HG03571 (cell line): ENCODE measurements around the gene LYRM4.
"Not testable (repeated sequence)": the region's sequence is repeated elsewhere in the genome, so short reads cannot be mapped to it uniquely, and the experiment has no call there.

ENCODE experiments used
- ATAC-seq: cut with Tn5 transposase; IDR thresholded peaks from one replicate; pipeline ENCODE4 v1.9.1; 2021; ENCODE audit not compliant: unreplicated experiment

LYRM4 gene

DNA sequence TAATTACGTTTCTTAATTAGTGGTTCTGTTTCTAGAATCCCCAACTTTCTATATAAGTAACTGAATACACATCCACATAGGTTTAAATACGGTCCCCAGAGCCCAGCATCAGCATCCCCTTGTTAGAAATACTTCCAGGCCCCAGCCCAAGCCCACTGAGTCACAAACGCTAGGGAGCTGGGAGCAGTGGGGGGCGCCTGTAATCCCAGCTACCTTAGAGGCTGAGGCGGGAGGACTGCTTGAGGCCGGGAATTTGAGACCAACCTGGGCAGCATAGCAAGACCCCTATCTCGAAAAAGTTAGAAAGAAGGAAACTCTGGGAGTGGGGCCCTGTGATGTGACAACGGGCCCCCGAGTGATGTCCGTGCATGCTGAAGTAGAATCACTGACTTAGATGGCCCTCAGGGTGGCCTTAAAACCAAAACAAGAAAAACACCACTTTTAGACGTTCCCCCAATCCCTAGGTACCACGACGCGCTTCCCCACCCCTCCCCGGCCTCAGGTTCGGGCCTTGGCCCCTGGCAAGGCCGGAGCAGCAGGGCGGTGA, 176.9 kb downstream of the LYRM4 start:
- no peak for ATAC-seq

DNA sequence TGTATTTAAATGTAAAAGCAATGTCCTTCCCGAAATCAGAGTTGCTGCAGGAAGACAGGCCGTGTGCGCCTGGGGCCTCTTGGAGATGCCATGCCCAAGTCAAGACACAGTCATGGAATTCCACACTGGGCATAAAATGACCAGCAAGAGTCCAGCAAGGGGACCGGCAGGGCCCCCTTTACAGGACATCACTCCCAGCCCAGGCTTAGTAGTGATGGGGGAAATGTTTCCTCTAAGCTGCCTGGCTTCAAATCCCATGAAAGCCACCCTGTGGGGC, 177.5 kb downstream of the LYRM4 start:
- ATAC-seq: no peak

DNA sequence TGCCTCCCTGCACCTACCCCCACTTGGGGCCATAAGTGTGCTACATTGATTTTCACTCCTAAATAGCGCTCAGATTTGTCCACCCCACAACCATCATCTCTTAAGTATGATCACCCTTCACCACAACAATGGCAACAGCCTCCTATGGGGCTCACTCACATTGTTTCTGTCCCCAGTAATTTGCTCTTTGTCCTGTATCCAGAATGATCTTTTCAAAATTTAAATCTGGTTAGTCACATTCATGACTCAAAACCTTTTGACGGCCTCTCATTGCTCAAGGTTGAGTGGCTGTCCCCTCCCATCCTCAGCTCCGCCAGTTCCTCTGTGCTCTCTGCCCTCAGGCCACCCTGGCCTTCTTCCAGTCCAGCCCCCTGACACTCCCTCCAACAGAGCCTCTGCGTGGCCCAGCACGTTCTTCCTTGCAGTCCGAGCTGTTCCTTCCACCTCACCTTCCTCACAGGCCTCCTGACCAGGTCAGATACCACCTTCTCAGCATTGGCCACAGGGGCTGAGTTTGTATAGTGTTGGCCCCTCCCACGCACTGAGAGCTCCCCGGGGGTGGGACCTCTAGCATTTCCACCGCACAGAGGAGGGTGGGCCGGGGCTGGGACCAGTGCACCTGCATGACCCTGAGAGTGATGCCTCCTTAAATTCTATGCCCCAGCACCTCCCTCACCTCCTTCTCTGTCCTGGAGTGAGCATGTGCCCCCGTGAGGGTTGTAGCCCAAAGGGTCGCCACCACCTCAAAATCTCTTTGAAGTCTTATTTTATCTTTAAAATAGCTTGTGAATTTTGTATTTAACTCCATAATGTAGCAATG, 178.1 kb downstream of the LYRM4 start:
- no peak for ATAC-seq

DNA sequence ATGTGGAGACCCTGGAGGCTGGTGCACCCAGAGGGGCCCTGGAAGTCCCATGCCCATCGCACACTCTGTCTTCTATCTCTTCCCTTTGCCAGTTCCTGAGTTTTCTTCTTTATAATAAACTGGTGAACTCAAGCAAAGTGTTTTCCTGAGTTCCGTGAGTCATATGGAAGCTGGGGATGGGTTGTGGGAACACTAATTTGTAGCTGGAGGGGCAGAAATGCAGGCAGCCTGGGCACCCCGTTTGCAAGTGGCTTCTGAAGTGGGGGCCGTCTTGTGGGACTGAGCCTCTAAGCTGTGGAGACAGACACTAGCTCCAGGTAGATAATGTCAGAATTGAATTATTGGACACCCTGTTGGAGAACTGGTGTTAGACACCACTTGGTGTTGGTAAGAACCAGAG, 178.8 kb downstream of the LYRM4 start:
- ATAC-seq: no peak

DNA sequence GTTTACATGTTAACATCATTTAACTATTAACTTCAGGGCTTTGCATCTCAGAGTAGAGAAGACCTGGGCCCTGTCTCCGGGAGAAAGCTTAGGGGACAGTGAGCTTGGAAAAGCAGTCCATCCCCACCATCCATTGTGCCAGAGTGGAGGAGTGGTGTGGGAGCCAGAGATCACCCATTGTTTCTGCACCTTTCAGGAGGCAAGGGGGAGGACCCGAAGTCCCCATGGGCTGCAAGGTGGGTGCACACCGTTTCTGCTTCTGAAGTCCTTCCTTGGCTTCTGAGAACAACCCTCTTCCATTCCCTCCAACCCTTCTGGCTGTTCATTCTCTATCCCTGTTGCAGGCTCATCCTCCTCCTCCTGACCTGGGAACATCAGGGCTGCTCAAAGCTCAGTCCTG, 179.6 kb downstream of the LYRM4 start:
- ATAC-seq: no peak

DNA sequence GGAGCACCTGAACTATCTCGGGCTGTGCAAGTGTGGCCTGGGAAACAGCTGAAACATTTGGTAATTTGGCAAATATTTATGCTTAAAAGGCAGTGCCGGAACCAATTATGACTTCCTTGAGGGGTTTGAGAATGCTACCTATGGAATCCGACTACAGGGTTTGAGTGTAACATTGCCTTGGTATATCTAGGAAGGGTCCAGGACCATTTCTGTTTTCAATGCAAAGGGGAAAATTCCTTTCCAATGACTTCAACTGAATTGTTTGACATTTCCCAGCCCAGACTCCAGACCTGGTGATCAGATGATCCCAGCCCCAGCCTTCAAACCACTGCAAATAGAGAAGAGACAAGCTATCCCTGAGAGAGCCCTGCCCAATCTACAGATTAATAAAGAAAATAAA, 180.2 kb downstream of the LYRM4 start:
- no peak for ATAC-seq

DNA sequence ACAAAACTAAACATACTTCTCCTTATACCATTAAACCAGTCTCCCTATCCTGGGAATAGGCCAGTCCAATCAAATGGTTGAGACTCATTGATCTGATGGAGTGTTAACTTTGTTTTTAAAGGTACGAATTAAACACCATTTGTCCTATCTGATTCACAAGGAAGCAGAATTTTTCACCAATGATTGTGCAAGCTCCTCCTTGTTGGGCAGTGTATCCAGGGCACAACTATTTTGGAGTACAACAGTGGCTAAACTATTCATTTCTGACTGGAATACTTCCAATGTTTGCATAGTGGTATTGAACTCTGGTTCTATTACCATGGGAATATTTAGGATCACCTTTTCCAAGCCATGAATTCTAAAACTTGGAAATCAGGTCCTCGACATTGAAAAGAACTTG, 181.1 kb downstream of the LYRM4 start:
- ATAC-seq: no peak

DNA sequence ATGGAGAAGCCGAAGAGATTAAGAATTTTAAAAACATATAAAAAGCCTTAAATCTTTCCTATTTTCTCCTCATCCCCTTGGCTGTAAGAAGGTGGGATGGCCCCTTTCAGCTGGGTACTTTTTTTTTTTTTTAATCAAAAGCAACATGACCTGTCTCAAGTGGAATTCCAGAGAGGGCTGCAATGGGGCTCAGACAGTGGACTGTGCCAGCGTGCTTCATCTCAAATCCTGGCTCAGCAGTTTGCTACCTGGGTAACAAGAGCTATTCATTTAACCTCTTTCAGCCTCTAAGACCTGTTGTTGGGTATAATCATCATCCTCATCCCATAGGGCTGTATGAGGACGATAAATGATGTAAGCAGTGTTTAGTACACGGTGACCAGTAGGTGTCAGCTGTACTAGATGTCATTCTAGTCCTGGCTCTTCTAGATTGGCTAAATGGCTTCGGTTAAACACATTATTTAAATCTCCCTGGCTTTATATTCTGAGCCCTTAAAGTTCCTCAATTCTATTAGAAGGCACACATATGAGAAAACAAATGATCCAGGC, 182.6 kb downstream of the LYRM4 start:
- peak; percentile 74 for ATAC-seq

DNA sequence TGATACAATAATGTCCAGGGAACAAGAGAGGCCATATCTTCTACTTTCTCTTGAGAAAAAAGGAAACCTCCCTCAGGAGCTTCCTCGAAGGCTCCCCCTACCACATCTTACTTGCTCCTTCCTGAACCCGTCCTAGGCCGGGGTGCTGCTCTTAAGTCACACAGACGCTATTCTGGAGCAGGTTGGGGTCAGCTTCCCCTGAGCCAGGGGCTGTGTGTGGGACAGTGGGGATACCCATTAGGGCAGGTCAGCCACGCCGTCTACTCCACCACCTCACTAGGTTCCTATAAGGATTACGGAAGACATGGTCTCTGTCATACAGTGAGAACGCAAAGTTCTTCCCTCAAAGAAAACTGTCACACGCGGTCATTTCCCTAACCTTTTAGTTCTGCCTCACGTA, 183.8 kb downstream of the LYRM4 start:
- ATAC-seq: no peak

DNA sequence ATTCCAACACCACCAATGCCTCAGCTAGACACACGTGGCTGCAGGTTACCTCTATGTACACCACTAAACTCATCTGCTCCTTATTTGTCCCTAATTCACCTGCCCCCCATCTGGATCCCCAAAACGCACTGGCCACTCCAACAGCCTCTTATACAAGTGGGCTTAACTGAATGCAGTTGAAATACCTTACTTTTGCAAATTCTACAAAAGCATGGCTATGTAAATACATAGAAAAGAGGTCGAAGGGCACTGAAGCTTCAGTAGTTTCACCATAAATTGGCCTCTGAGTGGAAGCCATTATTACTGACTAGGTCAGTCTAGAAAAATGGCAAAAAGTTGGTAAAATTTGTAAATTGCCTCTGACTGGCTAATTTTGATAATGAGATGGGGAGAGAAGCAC, 186.8 kb downstream of the LYRM4 start:
- ATAC-seq: no peak

DNA sequence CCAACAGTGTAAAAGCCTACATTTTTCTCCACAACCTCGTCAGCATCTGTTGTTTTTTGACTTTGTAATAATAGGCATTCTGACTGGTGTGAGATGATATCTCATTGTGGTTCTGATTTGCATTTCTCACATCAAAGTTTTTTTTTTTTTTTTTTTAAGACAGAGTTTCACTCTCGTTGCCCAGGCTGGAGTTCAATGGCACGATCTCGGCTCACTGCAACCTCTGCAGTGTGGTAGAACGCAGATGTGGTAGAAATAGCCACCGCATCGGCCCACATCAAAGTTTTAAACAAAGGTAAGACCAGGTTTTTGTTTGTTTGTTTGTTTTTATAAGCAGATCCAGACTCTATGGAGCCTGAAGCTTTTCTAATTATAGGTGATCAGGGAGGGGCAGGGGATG, 188.3 kb downstream of the LYRM4 start:
- no peak for ATAC-seq

DNA sequence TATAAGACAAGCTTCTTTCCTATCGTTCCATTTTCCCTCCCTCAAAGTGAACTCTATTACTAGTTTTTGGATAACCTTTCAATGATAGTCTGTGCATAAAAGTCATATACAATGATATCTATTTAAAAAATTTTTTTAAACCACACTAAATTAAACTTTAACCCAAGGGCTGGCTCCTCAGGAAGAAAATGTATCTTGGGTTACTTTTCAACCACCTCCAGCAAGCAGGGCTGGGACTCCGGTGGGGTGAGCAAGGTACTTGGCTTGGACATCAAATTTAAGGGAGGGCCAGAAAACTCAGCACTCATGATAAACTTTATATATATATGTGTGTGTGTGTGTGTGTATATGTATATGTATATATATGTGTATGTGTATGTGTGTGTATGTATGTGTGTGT, 189.5 kb downstream of the LYRM4 start:
- ATAC-seq: no peak

DNA sequence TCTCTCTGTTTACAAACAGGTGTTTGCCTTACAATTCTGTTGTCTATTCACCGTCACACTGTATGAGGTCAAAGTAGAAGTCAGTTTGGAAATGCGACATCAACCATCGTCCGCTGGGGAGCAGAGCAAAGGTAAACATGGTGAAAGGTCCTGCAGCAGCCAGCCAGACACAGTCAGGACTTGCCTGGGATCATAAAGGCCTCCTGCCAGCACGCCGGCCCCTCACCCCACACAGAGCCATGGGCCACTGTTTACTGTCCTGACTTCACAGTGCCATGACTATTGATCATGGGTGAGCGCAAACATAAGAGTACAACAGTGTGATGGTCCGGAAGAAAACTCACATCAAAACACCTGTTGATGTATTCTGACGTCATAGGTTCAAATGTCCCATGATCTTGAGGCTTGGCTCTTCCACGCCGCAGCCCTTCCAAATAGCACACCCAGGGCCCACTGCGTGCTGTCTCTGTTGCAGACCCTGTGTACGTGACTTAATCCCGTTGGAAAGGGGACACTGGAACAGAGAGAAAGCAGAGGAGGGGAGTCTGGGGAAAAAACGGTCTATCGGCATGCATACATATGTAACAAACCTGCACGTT, 192.5 kb downstream of the LYRM4 start:
- no peak for ATAC-seq

DNA sequence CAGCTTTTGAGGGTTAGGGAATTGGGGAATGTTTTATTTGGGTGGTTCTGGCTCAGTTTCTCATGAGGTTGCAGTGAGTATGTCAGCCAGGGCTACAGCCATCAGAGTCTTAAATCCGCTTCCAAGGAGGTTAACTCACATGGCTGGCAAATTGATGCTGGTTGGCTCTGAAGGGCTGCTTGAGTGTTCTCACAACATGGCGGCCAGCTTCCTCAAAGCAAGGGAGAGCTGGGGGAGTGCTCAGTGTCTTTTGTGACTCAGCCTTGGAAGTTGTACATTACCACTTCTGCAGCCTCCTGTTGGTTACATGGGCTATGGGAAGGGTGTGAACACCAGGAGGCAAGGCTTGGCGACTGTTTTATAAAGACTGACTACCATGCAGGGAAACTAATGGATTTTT, 193.4 kb downstream of the LYRM4 start:
- ATAC-seq: no peak

DNA sequence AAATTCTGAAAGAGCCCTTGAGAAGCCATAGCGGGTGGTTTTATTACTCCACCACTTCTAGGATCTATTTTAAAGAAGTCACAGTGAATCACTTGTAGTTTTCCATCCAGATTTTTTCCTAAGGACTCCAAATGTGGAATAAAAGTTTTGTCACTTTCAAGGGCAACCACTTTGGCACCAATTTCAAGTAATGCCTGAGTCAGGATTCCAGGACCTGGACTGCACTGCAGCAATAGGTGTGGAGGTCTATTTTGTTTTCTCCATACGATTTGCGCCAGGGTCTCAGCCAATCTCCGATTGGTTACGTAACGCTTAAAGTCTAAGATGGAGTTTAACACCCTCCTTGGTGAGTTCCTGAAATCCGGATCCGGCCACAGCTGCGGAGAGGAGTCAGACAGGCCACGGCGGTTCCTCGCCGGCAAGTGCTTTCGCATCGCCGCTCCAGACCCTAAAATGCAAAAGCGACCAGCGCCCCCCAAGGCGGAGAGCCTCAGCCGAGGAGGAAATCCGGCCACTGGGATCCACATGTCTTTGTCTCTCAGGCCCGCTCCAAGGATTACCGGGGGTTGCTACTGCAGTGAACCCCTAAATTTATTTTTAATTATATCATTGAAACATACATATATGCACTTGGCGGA, 194.2 kb downstream of the LYRM4 start:
- no peak for ATAC-seq

DNA sequence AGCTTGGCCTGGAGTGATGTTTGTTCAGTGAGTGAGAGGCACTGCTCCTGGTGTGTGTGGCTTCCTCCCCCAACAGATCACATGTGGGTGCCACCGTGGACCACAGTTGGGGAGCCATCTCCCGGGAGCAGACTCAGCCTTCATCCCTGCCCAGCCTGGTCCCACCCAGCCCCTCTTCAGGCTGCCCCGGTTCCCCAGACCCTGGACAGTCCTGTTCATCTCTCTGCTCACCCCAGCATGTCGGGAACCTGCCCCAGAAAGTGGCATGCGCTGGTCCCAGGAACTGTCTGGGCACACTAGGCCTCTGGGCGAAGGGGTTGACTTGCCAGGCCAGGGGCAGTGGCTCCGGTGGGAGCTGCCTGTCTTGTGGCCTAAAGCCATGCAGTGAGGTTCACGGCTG, 197.1 kb downstream of the LYRM4 start:
- ATAC-seq: no peak

DNA sequence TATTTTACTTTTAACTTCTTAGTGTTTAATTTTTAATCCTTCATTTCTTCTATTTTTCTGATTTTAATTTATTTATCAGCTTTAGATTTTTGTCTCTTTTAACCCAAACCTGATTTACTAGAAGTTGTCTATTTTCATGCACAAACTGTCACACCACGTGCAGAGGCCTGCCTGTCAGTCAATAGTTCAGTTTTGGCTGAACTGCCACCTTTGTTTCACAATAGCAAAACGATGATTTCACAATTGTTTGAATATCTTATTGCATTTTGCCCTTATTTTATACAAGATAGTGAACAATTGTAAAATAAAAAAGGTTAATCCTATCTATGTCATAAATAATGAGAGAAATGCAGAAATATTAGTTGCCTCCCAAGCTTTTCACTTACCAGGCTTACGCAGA, 199.6 kb downstream of the LYRM4 start:
- no peak for ATAC-seq

DNA sequence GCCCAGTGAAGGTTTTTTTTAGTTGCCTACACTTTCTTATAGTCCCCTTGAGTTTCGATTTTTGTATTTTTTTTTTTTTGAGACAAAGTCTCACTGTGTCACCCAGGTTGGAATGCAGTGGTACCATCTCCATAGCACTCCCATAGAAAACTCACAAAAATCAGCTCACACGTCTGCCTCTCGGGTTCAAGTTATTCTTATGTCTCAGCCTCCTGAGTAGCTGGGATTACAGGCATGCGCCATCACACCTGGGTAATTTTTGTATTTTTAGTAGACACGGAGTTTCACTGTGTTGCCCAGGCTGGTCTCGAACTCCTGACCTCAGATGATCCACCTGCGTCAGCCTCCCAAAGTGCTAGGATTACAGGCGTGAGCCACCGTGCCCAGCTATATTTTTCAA, 200.3 kb downstream of the LYRM4 start:
- not testable (repeated sequence) for ATAC-seq

DNA sequence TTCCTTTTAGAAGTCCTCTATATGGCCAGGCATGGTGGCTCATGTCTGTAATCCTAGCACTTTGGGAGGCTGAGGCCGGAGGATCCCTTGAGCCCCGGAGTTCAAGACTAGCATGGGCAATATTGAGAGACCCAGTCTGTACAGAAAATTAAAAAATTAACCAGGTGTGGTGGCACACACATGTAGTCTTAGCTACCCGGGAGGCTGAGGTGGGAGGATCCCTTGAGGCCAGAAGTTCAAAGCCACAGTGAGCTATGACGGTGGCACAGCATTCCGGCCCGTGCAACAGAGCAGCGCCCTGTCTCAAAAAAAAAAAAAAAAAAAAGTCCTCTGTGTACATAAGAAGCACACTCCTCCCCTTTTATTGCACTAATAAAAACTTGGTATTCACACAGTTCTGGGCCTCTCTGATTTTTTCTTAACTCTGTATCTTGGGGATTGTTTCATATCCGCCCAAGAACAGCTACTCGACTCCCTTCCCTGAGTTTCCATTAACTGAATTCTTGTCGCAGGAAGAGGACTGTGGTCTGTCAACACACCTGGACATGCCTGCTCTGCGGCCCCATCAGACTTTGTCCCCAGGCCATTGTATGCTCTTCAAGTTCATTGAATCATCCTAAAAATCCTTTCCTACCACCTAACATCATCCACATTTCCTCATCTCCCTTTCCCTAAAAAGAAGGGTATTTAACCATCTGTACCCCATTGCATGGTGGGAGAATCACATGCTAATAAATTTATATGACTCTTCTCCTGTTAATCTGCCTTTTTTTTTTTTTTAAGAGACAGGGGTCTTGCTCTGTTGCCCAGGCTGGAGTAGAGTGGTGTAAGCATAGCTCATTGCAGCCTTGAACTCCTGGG, 201.5 kb downstream of the LYRM4 start:
- no peak for ATAC-seq
